PC-9 (cell line): ENCODE results near the gene KIF26A.

Experiments
- EZH2 ChIP-seq: fragments of 200-600 bp; sonication (generic); IDR thresholded peaks from 2 replicates; pipeline ENCODE4 v1.8.0; 2017; ENCODE audit warnings: antibody characterized with exemption, low read depth
- TF ChIP-seq, protein P1 (sequence below): fragments of 200-600 bp; sonication (generic); conservative IDR thresholded peaks from 2 replicates; pipeline ENCODE4 v1.6.1; 2017; ENCODE audit warnings: mixed run types, antibody characterized with exemption, mild to moderate bottlenecking, moderate library complexity

DNA sequence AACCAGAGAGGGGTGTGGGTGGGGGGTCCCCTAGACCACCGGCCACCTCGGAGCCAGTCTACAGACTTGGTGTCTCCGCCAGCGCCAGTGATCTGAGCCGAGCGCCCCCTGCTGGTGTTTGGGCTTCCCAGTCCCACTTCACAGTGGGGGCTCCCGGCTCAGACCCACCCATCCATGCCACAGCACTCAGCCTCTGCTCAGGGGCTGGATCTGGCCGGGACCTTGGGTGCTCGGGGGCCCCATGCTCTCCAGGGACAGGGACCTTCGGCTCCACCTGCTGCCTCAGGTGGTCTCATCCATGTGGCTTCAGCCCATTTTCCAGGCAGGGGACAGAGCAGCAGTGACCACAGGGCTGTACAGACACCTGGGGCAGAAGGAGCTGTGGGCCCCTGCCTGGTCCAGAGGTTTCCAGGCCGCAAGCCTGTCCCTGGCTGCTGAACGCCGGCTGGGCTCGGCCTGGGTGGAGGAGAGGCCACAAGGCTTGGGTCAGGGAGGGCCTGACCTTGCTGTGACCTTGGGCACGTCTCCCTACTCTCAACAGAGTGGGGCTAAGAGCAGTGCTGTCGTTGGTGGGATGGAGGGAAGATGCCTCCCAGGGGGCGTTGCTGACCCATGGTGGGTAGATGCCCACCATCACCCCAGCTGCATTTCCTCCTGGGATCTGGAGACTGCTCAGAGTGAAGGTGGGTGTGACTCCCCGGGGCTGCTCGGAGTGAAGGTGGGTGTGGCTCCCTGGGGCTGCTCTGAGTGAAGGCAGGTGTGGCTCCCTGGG, 86.3 kb downstream of the KIF26A start:
- TF ChIP-seq, protein P1, sequence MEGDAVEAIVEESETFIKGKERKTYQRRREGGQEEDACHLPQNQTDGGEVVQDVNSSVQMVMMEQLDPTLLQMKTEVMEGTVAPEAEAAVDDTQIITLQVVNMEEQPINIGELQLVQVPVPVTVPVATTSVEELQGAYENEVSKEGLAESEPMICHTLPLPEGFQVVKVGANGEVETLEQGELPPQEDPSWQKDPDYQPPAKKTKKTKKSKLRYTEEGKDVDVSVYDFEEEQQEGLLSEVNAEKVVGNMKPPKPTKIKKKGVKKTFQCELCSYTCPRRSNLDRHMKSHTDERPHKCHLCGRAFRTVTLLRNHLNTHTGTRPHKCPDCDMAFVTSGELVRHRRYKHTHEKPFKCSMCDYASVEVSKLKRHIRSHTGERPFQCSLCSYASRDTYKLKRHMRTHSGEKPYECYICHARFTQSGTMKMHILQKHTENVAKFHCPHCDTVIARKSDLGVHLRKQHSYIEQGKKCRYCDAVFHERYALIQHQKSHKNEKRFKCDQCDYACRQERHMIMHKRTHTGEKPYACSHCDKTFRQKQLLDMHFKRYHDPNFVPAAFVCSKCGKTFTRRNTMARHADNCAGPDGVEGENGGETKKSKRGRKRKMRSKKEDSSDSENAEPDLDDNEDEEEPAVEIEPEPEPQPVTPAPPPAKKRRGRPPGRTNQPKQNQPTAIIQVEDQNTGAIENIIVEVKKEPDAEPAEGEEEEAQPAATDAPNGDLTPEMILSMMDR: no peak; the same call in 1 of the 2 replicates
- TF ChIP-seq EZH2: no peak
